DMS153 treated with DMSO at 0.1 percent for 48 hours (cell line): ENCODE data around the gene FASTKD1.
"Not testable (repeated sequence)": the region's sequence is repeated elsewhere in the genome, so short reads cannot be mapped to it uniquely, and the experiment has no call there.

Source experiments
- DNase-seq: peaks from one replicate; lab custom pipeline; 2025; ENCODE audit not compliant: unreplicated experiment; lab: John Stamatoyannopoulos, UW

Gene FASTKD1

GRCh38 chr2:169572189-169572588 is 1.5 kb downstream of the FASTKD1 start:
- no peak for DNase-seq

- no peak for DNase-seq
These were observed 2.1 kb downstream of the FASTKD1 start for GRCh38 chr2:169571571-169571970.

- not testable (repeated sequence) for DNase-seq
These were observed 2.9 kb downstream of the FASTKD1 start for GRCh38 chr2:169570752-169571151.

DNA sequence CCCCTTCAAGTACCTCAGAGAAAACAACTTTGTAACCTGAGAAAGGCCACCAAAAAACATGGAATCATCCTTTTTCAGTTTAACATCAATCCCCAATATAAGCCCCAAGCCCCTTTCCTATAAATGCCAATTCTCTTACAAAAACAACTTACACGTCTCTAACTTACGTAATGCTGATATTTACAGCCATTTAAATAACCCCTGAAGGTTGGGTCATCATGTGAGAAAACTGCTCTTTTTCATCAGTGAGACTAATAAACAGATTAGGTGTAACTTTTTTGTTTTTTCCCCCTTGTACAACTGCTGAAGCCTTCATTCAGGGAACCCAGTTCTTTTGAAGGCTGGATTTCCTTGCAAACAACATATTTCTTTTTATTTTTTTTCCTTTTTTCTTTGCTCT is 3.7 kb downstream of the FASTKD1 start:
- DNase-seq: no peak

DNA sequence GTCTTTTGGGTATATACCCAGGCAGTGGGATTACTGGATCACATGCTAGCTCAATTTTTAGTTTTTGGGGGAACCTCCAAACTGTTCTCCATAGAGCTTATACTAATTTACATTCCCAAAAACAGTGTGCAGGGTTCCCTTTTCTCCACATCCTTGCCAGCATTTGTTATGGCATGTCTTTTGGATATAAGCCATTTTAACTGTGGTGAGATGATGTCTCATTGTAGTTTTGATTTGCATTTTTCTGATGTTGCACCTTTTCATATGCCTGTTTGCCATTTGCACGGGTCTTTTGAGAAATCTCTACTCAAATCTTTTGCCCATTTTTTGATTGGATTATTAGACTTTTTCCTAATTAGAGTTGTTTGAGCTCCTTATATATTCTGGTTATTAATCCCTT is 8.0 kb downstream of the FASTKD1 start:
- DNase-seq: no peak

- no peak for DNase-seq
These were observed 11.1 kb downstream of the FASTKD1 start for GRCh38 chr2:169562519-169562918.

- DNase-seq: not testable (repeated sequence)
These were observed 11.6 kb downstream of the FASTKD1 start for GRCh38 chr2:169562084-169562483.

- DNase-seq: no peak
These were observed 12.3 kb downstream of the FASTKD1 start for GRCh38 chr2:169561364-169561763.

DNA sequence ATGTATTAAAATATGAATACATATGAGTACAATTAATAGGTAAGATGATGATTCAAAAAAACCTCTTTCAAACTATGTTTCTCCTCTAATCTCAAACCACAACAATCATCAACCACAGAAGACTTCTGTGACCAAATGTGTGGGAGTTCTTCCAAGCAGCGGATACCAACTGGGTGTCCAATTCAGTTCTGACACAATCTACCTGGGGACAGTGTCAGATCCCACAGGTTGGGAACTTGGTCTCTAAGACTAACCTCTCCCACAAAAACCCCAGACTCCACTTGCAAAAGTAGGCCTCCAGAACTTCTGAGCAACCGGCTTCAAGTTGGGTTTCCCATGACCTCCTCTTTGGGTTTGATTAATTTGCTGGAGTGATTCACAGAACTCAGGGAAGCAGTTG is 26.9 kb downstream of the FASTKD1 start:
- no peak for DNase-seq

DNA sequence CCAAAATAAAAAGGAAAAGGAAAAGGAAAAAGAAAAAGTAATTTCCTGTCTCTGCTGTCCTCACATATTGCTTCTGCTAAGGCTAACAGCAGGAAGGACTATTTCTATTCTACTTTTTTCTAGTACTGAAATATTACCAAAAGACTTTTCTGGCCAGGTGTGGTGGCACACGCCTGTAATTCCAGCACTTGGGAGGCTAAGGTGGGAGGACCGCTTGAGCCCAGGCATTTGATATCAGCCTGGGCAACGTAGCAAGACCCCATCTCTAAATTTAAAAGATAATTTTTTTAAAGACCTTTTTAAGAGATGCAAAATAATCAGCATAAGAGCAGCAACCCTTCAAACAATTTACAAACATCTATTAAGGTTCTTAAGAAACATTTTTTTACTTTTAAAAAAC is 31.2 kb downstream of the FASTKD1 start:
- no peak for DNase-seq

- DNase-seq: no peak
These were observed 33.5 kb downstream of the FASTKD1 start for GRCh38 chr2:169540146-169540545.

DNA sequence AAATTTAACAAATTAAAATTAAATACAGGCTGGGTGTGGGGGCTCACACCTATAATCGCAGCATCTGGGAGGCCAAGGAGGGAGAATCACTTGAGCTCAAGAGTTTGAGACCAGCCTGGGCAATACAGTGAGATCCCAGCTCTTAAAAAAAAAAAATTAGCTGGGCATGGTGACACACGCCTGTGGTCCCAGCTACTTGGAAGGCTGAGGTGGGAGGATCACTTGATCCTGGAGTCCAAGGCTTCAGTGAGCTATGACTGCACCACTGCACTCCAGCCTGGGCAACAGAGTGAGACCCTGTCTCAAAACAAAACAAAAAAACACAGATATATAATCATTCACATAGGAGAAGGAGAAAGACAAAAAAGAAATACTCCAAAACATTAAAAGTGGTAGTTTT is 34.2 kb downstream of the FASTKD1 start:
- not testable (repeated sequence) for DNase-seq

- DNase-seq: peak; percentile 66
These were observed 45.4 kb downstream of the FASTKD1 start for GRCh38 chr2:169528271-169528701.

DNA sequence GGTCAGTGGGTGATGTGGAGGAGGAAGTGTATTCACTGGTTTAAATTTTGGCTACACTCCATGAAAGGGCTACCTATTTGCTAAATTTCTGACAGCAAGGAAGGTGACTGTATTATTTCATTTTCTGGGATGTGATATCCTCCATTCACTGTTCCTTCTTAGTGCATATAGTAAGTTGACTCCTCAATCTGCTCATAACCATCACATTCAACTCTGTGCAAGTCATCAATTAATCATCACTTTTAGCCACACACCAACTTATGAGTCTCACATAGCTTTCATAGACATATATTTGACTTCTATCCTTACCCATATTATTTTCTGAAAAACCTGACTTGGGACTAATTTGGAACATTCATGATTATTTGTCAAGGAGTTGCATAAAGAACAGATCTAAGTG is 47.2 kb downstream of the FASTKD1 start:
- DNase-seq: no peak

- DNase-seq: peak; percentile 10
These were observed 48.2 kb downstream of the FASTKD1 start for GRCh38 chr2:169525434-169525833.

DNA sequence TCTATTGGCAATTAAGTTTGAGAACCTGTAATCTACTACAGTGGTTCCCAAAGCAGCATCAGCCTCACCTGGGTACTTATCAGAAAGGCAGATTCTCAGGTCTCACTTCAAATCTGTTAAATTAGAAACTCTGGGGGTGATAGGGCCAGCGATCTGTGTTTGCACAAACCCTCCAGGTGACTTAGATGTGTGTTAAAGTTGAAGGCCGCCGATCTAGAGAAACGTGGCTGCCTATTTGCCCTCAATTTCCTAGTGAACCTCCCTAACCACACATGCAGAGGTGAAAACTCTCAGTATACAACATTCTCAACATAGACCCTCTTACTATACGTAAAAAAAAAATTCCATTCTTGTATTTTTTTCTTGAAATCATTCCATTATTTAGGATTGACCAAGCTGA is 50.0 kb downstream of the FASTKD1 start:
- no peak for DNase-seq

GRCh38 chr2:169520896-169521295 is 52.8 kb downstream of the FASTKD1 start:
- no peak for DNase-seq

DNA sequence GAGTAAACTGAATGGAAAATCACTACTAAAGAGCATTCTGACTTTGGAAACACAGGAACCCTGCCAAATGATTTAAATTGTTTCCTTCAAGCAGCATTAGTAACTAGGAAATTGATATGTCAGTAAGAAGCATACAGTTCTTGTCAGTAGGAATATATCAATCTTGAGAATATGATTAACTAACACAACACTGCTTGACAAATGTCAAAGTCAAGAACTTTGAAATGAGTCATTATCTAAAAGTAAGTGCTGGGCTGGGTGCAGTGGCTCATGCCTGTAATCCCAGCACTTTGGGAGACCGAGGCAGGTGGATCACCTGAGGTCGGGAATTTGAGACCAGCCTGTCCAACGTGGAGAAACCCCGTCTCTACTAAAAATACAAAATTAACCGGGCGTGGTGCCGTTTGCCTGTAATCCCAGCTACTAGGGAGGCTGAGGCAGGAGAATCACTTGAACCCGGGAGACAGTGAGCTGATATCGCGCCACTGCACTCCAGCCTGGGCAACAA is 57.1 kb downstream of the FASTKD1 start:
- not testable (repeated sequence) for DNase-seq

DNA sequence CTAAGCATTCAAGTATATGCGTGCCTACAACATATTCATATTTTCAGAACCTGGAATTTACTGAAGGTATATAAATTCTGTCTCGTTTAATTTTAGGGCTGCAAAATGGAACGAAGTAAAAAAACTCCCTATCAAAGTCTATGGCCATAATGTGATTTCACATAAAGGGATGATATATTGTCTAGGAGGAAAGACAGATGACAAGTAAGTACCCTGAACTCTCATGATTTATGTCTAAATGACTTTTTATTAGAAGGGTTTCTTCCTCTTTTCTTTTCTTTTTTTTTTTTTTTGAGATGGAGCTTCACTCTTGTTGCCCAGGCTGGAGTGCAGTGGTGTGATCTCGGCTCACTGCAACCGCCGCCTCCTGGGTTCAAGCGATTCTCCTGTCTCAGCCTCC is 58.9 kb downstream of the FASTKD1 start:
- DNase-seq: not testable (repeated sequence)

DNA sequence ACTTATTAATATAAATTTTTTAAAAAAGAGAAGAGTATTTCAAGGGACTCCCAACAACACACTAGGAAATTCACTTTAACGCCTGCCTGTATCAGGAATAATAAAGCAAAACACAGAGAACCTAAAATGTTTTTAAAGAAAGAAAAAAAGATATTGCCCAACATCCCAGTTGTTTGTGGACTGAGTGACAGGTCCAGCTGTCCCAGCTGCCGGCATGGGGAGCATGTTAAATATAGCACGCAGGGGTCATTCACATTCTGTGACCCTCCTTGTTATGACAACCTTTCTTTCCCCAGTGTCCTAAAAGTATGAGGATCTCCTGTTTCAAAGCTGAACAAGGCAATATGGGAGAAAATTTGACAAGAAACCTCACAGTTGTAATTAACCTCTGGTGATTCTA is 59.7 kb downstream of the FASTKD1 start:
- DNase-seq: no peak

- DNase-seq: no peak
These were observed 60.6 kb downstream of the FASTKD1 start for GRCh38 chr2:169513094-169513493.

- no peak for DNase-seq
These were observed 61.1 kb downstream of the FASTKD1 start for GRCh38 chr2:169512525-169512924.

GRCh38 chr2:169511818-169512217 is 61.8 kb downstream of the FASTKD1 start:
- no peak for DNase-seq

GRCh38 chr2:169510496-169510895 is 63.2 kb downstream of the FASTKD1 start:
- DNase-seq: no peak
